ENCODE data around the gene RNF111.

DNA sequence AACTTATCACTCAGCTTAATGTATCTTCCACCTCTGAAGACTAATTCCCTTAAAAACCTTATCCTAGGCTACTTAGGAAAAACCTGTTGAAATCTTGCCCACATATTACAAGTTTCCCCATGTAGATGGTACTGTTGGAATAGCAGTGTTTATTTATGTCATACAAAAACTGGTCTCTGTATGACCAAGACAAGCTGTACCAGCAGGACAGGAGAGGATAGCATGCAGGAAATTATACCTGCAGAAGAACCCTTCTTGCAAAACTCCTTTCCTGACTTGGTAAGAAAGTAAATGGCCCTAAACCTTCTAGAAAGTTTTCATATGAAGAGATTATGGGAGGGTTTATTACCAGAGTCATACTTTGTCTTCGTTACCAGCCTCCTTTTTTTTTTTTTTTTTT lies 25.3 kb upstream of the RNF111 start:
- TF ChIP-seq CREM (IDR thresholded peaks at IDR 0.05; ENCODE audit: low read depth) (no peak), CHD2 (IDR thresholded peaks at IDR 0.05; ENCODE audit: low read depth, low read length) (no peak), POLR2A (conservative IDR thresholded peaks at IDR 0.05) (no peak), ZNF133 (CRISPR knock-in tag; IDR thresholded peaks at IDR 0.05) (no peak), CTBP1 (IDR thresholded peaks at IDR 0.05; ENCODE audit: borderline replicate concordance) (no peak), ZBTB33 (CRISPR knock-in tag; IDR thresholded peaks at IDR 0.05) (no peak)
- TF ChIP-seq, protein P1, sequence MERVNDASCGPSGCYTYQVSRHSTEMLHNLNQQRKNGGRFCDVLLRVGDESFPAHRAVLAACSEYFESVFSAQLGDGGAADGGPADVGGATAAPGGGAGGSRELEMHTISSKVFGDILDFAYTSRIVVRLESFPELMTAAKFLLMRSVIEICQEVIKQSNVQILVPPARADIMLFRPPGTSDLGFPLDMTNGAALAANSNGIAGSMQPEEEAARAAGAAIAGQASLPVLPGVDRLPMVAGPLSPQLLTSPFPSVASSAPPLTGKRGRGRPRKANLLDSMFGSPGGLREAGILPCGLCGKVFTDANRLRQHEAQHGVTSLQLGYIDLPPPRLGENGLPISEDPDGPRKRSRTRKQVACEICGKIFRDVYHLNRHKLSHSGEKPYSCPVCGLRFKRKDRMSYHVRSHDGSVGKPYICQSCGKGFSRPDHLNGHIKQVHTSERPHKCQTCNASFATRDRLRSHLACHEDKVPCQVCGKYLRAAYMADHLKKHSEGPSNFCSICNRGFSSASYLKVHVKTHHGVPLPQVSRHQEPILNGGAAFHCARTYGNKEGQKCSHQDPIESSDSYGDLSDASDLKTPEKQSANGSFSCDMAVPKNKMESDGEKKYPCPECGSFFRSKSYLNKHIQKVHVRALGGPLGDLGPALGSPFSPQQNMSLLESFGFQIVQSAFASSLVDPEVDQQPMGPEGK (CRISPR knock-in tag; IDR thresholded peaks at IDR 0.05; ENCODE audit: borderline replicate concordance) = no peak

Measured in K562 (cell line).